ENCODE measurements around the gene ETFDH. TPM values are rescaled to one million over a fixed set of nuclear protein-coding genes. Genes with fewer than 3 reads are reported as not detected.

The ETFDH gene
- total RNA-seq, 1 donor from 2014 or later, result 15.4 TPM

- POLR2A ChIA-PET, result no interaction called here
- peaks cover 21% of the 10 kb centered on the region for H3K4me1 Mint-ChIP-seq
- H3K27me3 Mint-ChIP-seq, result peaks cover 3% of the 10 kb centered on the region
- H3K4me3 Mint-ChIP-seq, result peak overlapping the region; percentile 97
- DNase-seq (no peak), ATAC-seq (ENCODE audit: low read depth) (no peak)
- intact Hi-C loops (cut with micrococcal nuclease), result loop anchor here (2.0 kb wide), 4 partner anchors 14 to 452 kb away; partner anchors contain the start of gene RAPGEF2
- no peaks in the 10 kb centered on the region for H3K9me3 Mint-ChIP-seq
- no peak for TF ChIP-seq CTCF (IDR thresholded peaks at IDR 0.05)
- peak overlapping the region; percentile 93 for H3K27ac Mint-ChIP-seq
- CTCF ChIA-PET, result no interaction called here
- H3K36me3 Mint-ChIP-seq (ENCODE audit: low read depth), result peaks cover 50% of the 10 kb centered on the region
Observed at GRCh38 chr4:158722291-158722916, 50.3 kb downstream of the ETFDH start.

GRCh38 chr4:158722917-158723793 lies 51.1 kb downstream of the ETFDH start, which contains the start of gene PPID:
Gene PPID, minus strand, starts transcription at chr4:158723396. Its CDS starts 108 bp downstream, at chr4:158723288.
- Mint-ChIP-seq H3K4me1 (peaks cover 21% of the 10 kb centered on the region), H3K27ac (peak within 1 kb of the TSS; percentile 93), H3K27me3 (peaks cover 4% of the 10 kb centered on the region), H3K4me3 (peak within 1 kb of the TSS; percentile 97), H3K9me3 (no peaks in the 10 kb centered on the region), H3K36me3 (ENCODE audit: low read depth) (peaks cover 42% of the 10 kb centered on the region)
- ChIA-PET POLR2A (interaction anchor here (0.6 to 0.7 kb wide), 2 partner anchors 698 to 733 kb away, joined by 5 to 10 read pairs; no protein-coding TSS in a partner anchor), CTCF (no interaction called here)
- DNase-seq (peak; percentile 79), ATAC-seq (ENCODE audit: low read depth) (peak; percentile 90)
- TF ChIP-seq CTCF (IDR thresholded peaks at IDR 0.05), result no peak
- intact Hi-C loops (cut with micrococcal nuclease), result loop anchor here (1.0 to 2.0 kb wide), 7 partner anchors 14 to 452 kb away; partner anchors contain the start of genes ETFDH, FNIP2 and RAPGEF2

GRCh38 chr4:158724637-158725036 lies 52.5 kb downstream of the ETFDH start:
- H3K27ac Mint-ChIP-seq, result no peak overlapping the region
- intact Hi-C loops (cut with micrococcal nuclease), result no loop called here
- no peaks in the 10 kb centered on the region for H3K9me3 Mint-ChIP-seq
- ChIA-PET CTCF (no interaction called here), POLR2A (no interaction called here)
- H3K4me3 Mint-ChIP-seq, result peak overlapping the region; percentile 56
- ATAC-seq (ENCODE audit: low read depth) (no peak), DNase-seq (no peak)
- H3K36me3 Mint-ChIP-seq (ENCODE audit: low read depth), result peaks cover 27% of the 10 kb centered on the region
- peaks cover 17% of the 10 kb centered on the region for H3K27me3 Mint-ChIP-seq
- TF ChIP-seq CTCF (IDR thresholded peaks at IDR 0.05), result no peak
- H3K4me1 Mint-ChIP-seq, result peaks cover 21% of the 10 kb centered on the region

GRCh38 chr4:158726633-158727032 lies 54.5 kb downstream of the ETFDH start:
- no peak overlapping the region for H3K27ac Mint-ChIP-seq
- no peak overlapping the region for H3K4me3 Mint-ChIP-seq
- ATAC-seq (ENCODE audit: low read depth), result no peak
- no peak for TF ChIP-seq CTCF (IDR thresholded peaks at IDR 0.05)
- H3K36me3 Mint-ChIP-seq (ENCODE audit: low read depth), result peaks cover 11% of the 10 kb centered on the region
- peaks cover 18% of the 10 kb centered on the region for H3K4me1 Mint-ChIP-seq
- POLR2A ChIA-PET, result no interaction called here
- no peaks in the 10 kb centered on the region for H3K9me3 Mint-ChIP-seq
- CTCF ChIA-PET, result no interaction called here
- H3K27me3 Mint-ChIP-seq, result peaks cover 25% of the 10 kb centered on the region
- DNase-seq, result no peak
- intact Hi-C loops (cut with micrococcal nuclease), result no loop called here

GRCh38 chr4:158728236-158728635 lies 56.1 kb downstream of the ETFDH start:
- Mint-ChIP-seq H3K27ac (no peak overlapping the region), H3K36me3 (ENCODE audit: low read depth) (peaks cover 4% of the 10 kb centered on the region), H3K9me3 (no peaks in the 10 kb centered on the region), H3K4me1 (peaks cover 5% of the 10 kb centered on the region), H3K27me3 (peaks cover 36% of the 10 kb centered on the region), H3K4me3 (no peak overlapping the region)
- ChIA-PET POLR2A (no interaction called here), CTCF (no interaction called here)
- intact Hi-C loops (cut with micrococcal nuclease), result no loop called here
- no peak for DNase-seq
- no peak for ATAC-seq (ENCODE audit: low read depth)
- TF ChIP-seq CTCF (IDR thresholded peaks at IDR 0.05), result no peak
